ENCODE data around the gene RAPGEF1.
"Not testable (repeated sequence)": the region's sequence is repeated elsewhere in the genome, so short reads cannot be mapped to it uniquely, and the experiment has no call there.

RAPGEF1 gene

GRCh38 chr9:131727184-131727759, 12.6 kb downstream of the RAPGEF1 start:
- no peak for DNase-seq

GRCh38 chr9:131724683-131725082, 15.2 kb downstream of the RAPGEF1 start:
- DNase-seq: no peak

GRCh38 chr9:131723632-131724031, 16.2 kb downstream of the RAPGEF1 start:
- DNase-seq: no peak

- DNase-seq: no peak
Measured at GRCh38 chr9:131722255-131722654, 17.6 kb downstream of the RAPGEF1 start.

GRCh38 chr9:131721076-131721475, 18.8 kb downstream of the RAPGEF1 start:
- no peak for DNase-seq

GRCh38 chr9:131720330-131720729, 19.5 kb downstream of the RAPGEF1 start:
- DNase-seq: no peak

GRCh38 chr9:131719262-131719908, 20.5 kb downstream of the RAPGEF1 start:
- DNase-seq: no peak

- DNase-seq: no peak
Measured at GRCh38 chr9:131717719-131718460, 22.0 kb downstream of the RAPGEF1 start.

GRCh38 chr9:131715906-131716305, 24.0 kb downstream of the RAPGEF1 start:
- DNase-seq: no peak

GRCh38 chr9:131714821-131715220, 25.1 kb downstream of the RAPGEF1 start:
- DNase-seq: no peak

- DNase-seq: peak; percentile 47
Measured at GRCh38 chr9:131714161-131714646, 25.7 kb downstream of the RAPGEF1 start.

GRCh38 chr9:131713016-131713415, 26.9 kb downstream of the RAPGEF1 start:
- no peak for DNase-seq

- DNase-seq: no peak
Measured at GRCh38 chr9:131712151-131712716, 27.6 kb downstream of the RAPGEF1 start.

- DNase-seq: no peak
Measured at GRCh38 chr9:131709771-131710431, 30.0 kb downstream of the RAPGEF1 start.

- not testable (repeated sequence) for DNase-seq
Measured at GRCh38 chr9:131709010-131709770, 30.7 kb downstream of the RAPGEF1 start.

- no peak for DNase-seq
Measured at GRCh38 chr9:131708226-131709002, 31.5 kb downstream of the RAPGEF1 start.

- peak; percentile 30 for DNase-seq
Measured at GRCh38 chr9:131707733-131708157, 32.1 kb downstream of the RAPGEF1 start.

- no peak for DNase-seq
Measured at GRCh38 chr9:131707050-131707449, 32.8 kb downstream of the RAPGEF1 start.

GRCh38 chr9:131706608-131706970, 33.3 kb downstream of the RAPGEF1 start:
- no peak for DNase-seq

GRCh38 chr9:131704988-131705387, 34.9 kb downstream of the RAPGEF1 start:
- DNase-seq: no peak

Measured in NCI-H226 (cell line).